ENCODE data around the gene DPY19L1.
"Not testable (repeated sequence)": the region's sequence is repeated elsewhere in the genome, so short reads cannot be mapped to it uniquely, and the experiment has no call there.

The DPY19L1 gene

DNA sequence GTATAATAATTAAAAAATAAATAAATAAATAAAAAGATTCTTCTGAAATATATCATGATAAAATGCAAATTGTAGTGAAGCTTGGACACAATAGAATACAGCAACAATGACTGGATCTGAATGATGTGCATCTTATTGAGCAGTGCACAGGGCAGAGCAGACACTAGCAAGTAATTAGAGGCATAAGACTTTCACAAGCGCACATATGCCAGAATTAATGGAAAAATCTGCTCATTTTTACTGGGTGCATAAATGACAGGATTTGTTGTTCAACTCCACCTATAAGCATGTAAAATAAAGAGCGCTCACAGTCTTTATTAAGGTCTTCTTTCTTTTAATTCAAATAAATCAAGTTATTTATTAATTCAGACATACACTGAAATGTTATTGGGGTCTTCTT, 125.0 kb downstream of the DPY19L1 start:
- no peak for DNase-seq (ENCODE audit: extremely low spot score)
- ChIA-PET POLR2A (no interaction called here), CTCF (no interaction called here)
- no peak for TF ChIP-seq ELF4 (IDR thresholded peaks at IDR 0.05)
- TF ChIP-seq BHLHE40 (IDR thresholded peaks at IDR 0.05; ENCODE audit: borderline replicate concordance), result no peak
- TF ChIP-seq HDGF (IDR thresholded peaks at IDR 0.05; ENCODE audit: borderline replicate concordance), result no peak
- TF ChIP-seq SUZ12 (IDR thresholded peaks at IDR 0.05), result no peak
- no peak for TF ChIP-seq ARNT (IDR thresholded peaks at IDR 0.05)

- CTCF ChIA-PET; DNase-seq (ENCODE audit: extremely low spot score); POLR2A ChIA-PET: not testable (repeated sequence)
Observed at GRCh38 chr7:34906266-34906850, 130.9 kb downstream of the DPY19L1 start.

- ChIA-PET POLR2A (no interaction called here), CTCF (no interaction called here)
- DNase-seq (ENCODE audit: extremely low spot score), result no peak
- TF ChIP-seq LEF1 (IDR thresholded peaks at IDR 0.05; ENCODE audit: borderline replicate concordance) (no peak), ELF4 (IDR thresholded peaks at IDR 0.05) (no peak), BHLHE40 (IDR thresholded peaks at IDR 0.05; ENCODE audit: borderline replicate concordance) (no peak), ZNF384 (IDR thresholded peaks at IDR 0.05) (no peak), NFRKB (IDR thresholded peaks at IDR 0.05) (no peak), FOXA1 (IDR thresholded peaks at IDR 0.05) (no peak)
Observed at GRCh38 chr7:34904987-34905386, 132.3 kb downstream of the DPY19L1 start.

- DNase-seq (ENCODE audit: extremely low spot score); CTCF ChIA-PET; POLR2A ChIA-PET: not testable (repeated sequence)
Observed at GRCh38 chr7:34903921-34904320, 133.4 kb downstream of the DPY19L1 start.

GRCh38 chr7:34902182-34902581, 135.1 kb downstream of the DPY19L1 start:
- ChIA-PET POLR2A (no interaction called here), CTCF (no interaction called here)
- DNase-seq (ENCODE audit: extremely low spot score), result no peak
- no peak for TF ChIP-seq BHLHE40 (IDR thresholded peaks at IDR 0.05; ENCODE audit: borderline replicate concordance)
- no peak for TF ChIP-seq FOXK2 (IDR thresholded peaks at IDR 0.05)
- no peak for TF ChIP-seq CTBP1 (IDR thresholded peaks at IDR 0.05; ENCODE audit: borderline replicate concordance)
- TF ChIP-seq SP1 (IDR thresholded peaks at IDR 0.05), result no peak
- TF ChIP-seq HDGF (IDR thresholded peaks at IDR 0.05; ENCODE audit: borderline replicate concordance), result no peak
- TF ChIP-seq FOXM1 (IDR thresholded peaks at IDR 0.05; ENCODE audit: borderline replicate concordance), result no peak
- TF ChIP-seq SUZ12 (IDR thresholded peaks at IDR 0.05), result no peak
- no peak for TF ChIP-seq ZNF384 (IDR thresholded peaks at IDR 0.05)
- no peak for TF ChIP-seq FOXA1 (IDR thresholded peaks at IDR 0.05)
- TF ChIP-seq NFRKB (IDR thresholded peaks at IDR 0.05), result no peak
- no peak for TF ChIP-seq ARNT (IDR thresholded peaks at IDR 0.05)
- TF ChIP-seq PKNOX1 (IDR thresholded peaks at IDR 0.05), result no peak
- TF ChIP-seq TARDBP (IDR thresholded peaks at IDR 0.05), result no peak
- TF ChIP-seq L3MBTL2 (conservative IDR thresholded peaks at IDR 0.05), result no peak
- no peak for TF ChIP-seq ELF4 (IDR thresholded peaks at IDR 0.05)
- no peak for TF ChIP-seq LEF1 (IDR thresholded peaks at IDR 0.05; ENCODE audit: borderline replicate concordance)

DNA sequence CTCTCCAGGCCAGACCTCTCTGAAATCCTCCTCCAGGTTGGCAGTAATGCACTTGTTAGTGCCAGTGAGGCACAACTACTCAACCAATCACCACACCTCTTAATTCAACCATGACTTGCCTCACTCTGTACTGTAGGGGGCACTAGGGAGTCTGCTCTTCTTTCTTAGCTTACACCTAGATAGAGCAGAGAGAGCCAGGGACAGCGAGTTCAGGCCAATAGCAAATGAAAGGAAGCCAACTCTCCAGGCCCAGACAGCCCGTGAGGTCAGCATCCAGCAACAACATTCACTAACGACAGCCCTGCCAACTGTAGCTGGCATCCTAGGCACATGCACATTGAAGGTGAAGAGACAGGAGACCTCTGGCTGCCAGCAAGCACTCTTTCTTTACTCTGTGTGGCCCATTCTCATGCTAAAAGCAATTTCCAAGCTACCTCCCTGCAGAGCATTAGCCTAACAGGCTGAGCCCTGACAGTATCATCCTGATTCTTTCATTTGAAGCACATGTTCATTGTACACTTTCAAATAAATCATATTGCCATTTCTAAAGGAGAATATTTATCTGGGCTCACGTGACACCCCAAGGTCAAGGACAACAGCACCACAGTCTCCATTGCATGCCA, 136.3 kb downstream of the DPY19L1 start:
- TF ChIP-seq SUZ12 (IDR thresholded peaks at IDR 0.05) (no peak), LEF1 (IDR thresholded peaks at IDR 0.05; ENCODE audit: borderline replicate concordance) (no peak), FOXK2 (IDR thresholded peaks at IDR 0.05) (no peak), PKNOX1 (IDR thresholded peaks at IDR 0.05) (no peak), SP1 (IDR thresholded peaks at IDR 0.05) (no peak), NFRKB (IDR thresholded peaks at IDR 0.05) (no peak), TARDBP (IDR thresholded peaks at IDR 0.05) (no peak), HDGF (IDR thresholded peaks at IDR 0.05; ENCODE audit: borderline replicate concordance) (no peak), ELF4 (IDR thresholded peaks at IDR 0.05) (no peak), CTBP1 (IDR thresholded peaks at IDR 0.05; ENCODE audit: borderline replicate concordance) (no peak), FOXA1 (IDR thresholded peaks at IDR 0.05) (no peak), BHLHE40 (IDR thresholded peaks at IDR 0.05; ENCODE audit: borderline replicate concordance) (no peak), FOXM1 (IDR thresholded peaks at IDR 0.05; ENCODE audit: borderline replicate concordance) (no peak), L3MBTL2 (conservative IDR thresholded peaks at IDR 0.05) (no peak), ARNT (IDR thresholded peaks at IDR 0.05) (no peak), ZNF384 (IDR thresholded peaks at IDR 0.05) (no peak)
- ChIA-PET POLR2A (no interaction called here), CTCF (interaction anchor here (0.6 kb wide), 1 partner anchor 50 kb away, joined by 4 read pairs; no protein-coding TSS in a partner anchor)
- DNase-seq (ENCODE audit: extremely low spot score), result peak; percentile 30

GRCh38 chr7:34895202-34895601, 142.1 kb downstream of the DPY19L1 start:
- CTCF ChIA-PET, result no interaction called here
- no peak for DNase-seq (ENCODE audit: extremely low spot score)
- POLR2A ChIA-PET, result no interaction called here
- TF ChIP-seq LEF1 (IDR thresholded peaks at IDR 0.05; ENCODE audit: borderline replicate concordance) (no peak), FOXK2 (IDR thresholded peaks at IDR 0.05) (no peak), CTBP1 (IDR thresholded peaks at IDR 0.05; ENCODE audit: borderline replicate concordance) (no peak), PKNOX1 (IDR thresholded peaks at IDR 0.05) (no peak), ELF4 (IDR thresholded peaks at IDR 0.05) (no peak), ZNF384 (IDR thresholded peaks at IDR 0.05) (no peak), FOXM1 (IDR thresholded peaks at IDR 0.05; ENCODE audit: borderline replicate concordance) (no peak), SP1 (IDR thresholded peaks at IDR 0.05) (no peak), L3MBTL2 (conservative IDR thresholded peaks at IDR 0.05) (no peak), ARNT (IDR thresholded peaks at IDR 0.05) (no peak), FOXA1 (IDR thresholded peaks at IDR 0.05) (no peak), TARDBP (IDR thresholded peaks at IDR 0.05) (no peak)
